GM12878 (cell line): ENCODE results near the gene HERC4. TPM values are rescaled to one million over a fixed set of nuclear protein-coding genes. Genes with fewer than 3 reads are reported as not detected.

ENCODE experiments used
- ATAC-seq: fragments of 200-7000 bp; cut with Tn5 transposase; 3 replicates; pipeline ENCODE4 v1.9.1; 2020; ENCODE audit warnings: mild to moderate bottlenecking, moderate library complexity
- BruUV-seq: library from RNA; stranded (reverse); fragments of 400-500 nt; replicated peaks from 2 replicates; lab custom pipeline; 2021; lab: Mats Ljungman, UMichigan
- CTCF ChIA-PET: fragments of 300-600 bp; sonication (Branson Sonifier 250); formaldehyde crosslinking; extraction: SDS; loops from one replicate; lab custom pipeline; 2021; ENCODE audit warnings: inconsistent platforms; lab: Yijun Ruan, JAX
- POLR2A ChIA-PET: fragments of 350-600 bp; formaldehyde crosslinking; extraction: SDS; loops from one replicate; lab custom pipeline; 2021; ENCODE audit warnings: inconsistent platforms; lab: Charles Lee
- RAD21 ChIA-PET: fragments of 300-600 bp; sonication (Branson Sonifier 250); formaldehyde crosslinking; loops from one replicate; lab custom pipeline; 2023; ENCODE audit warnings: antibody characterized with exemption; ENCODE audit not compliant: unreplicated experiment; lab: Charles Lee
- SMC1A ChIA-PET: fragments of 300-600 bp; sonication (Branson Sonifier 250); formaldehyde crosslinking; loops from one replicate; lab custom pipeline; 2023; ENCODE audit not compliant: unreplicated experiment, uncharacterized antibody; lab: Charles Lee
- DNase-seq: peaks from one replicate; pipeline ENCODE4 v3.0.0-alpha.2; 2011; ENCODE audit warnings: low read depth, low spot score
- FAIRE-seq: peaks from 3 replicates; lab custom pipeline; 2011; peaks lifted over from hg19 to GRCh38; lab: Jason Lieb, UNC
- H2AFZ ChIP-seq: 2 replicates; pipeline ENCODE4 v1.6.0; 2011; ENCODE audit warnings: low read depth, low read length, control low read depth; ENCODE audit not compliant: control insufficient read depth
- H3K27ac ChIP-seq: 2 replicates; pipeline ENCODE4 v1.5.1; 2011; ENCODE audit warnings: control low read depth; ENCODE audit not compliant: control insufficient read depth, insufficient read depth
- H3K27me3 ChIP-seq, 2 experiments: replicated peaks in 1 of 2; 2 replicates each; pipeline versions ENCODE4 v1.6.0 to v1.6.1; 2011; ENCODE audit warnings: low read length in 1 of 2; ENCODE audit not compliant: control insufficient read depth in 2 of 2, insufficient read depth in 2 of 2
- H3K36me3 ChIP-seq, 2 experiments: 2 replicates each; pipeline ENCODE4 v1.5.1; 2011; ENCODE audit warnings: low read length in 1 of 2; ENCODE audit not compliant: control insufficient read depth in 2 of 2, insufficient read depth in 2 of 2
- H3K4me1 ChIP-seq: 2 replicates; pipeline ENCODE4 v1.6.1; 2011; ENCODE audit warnings: mild to moderate bottlenecking, low read length, moderate library complexity, mixed read lengths; ENCODE audit not compliant: control insufficient read depth, insufficient read depth
- H3K4me2 ChIP-seq: 2 replicates; pipeline ENCODE4 v1.6.0; 2011; ENCODE audit warnings: control low read depth; ENCODE audit not compliant: control insufficient read depth, insufficient read depth
- H3K4me3 ChIP-seq: fragments of 200-600 bp; sonication (generic); 2 replicates; pipeline ENCODE4 v1.5.1; 2016
- H3K79me2 ChIP-seq: 2 replicates; pipeline ENCODE4 v1.6.0; 2011; ENCODE audit warnings: low read length; ENCODE audit not compliant: control insufficient read depth, insufficient read depth
- H3K9ac ChIP-seq: 2 replicates; pipeline ENCODE4 v1.8.0; 2011; ENCODE audit warnings: low read length, control low read depth, mixed read lengths; ENCODE audit not compliant: control insufficient read depth, insufficient read depth
- H3K9me3 ChIP-seq: replicated peaks from 3 replicates; pipeline ENCODE4 v1.5.1; 2011; ENCODE audit warnings: mild to moderate bottlenecking, low read length; ENCODE audit not compliant: control insufficient read depth, insufficient read depth
- H4K20me1 ChIP-seq: 2 replicates; pipeline ENCODE4 v1.6.0; 2011; ENCODE audit not compliant: control insufficient read depth, insufficient read depth
- ATF3 ChIP-seq: IDR thresholded peaks from 2 replicates; pipeline ENCODE4 v1.6.1; 2011; ENCODE audit warnings: low read depth, mild to moderate bottlenecking, low read length, moderate library complexity, borderline replicate concordance; ENCODE audit errors: extremely low read depth
- CHD2 ChIP-seq: IDR thresholded peaks from 2 replicates; pipeline ENCODE4 v1.6.1; 2011; ENCODE audit warnings: low read depth, low read length, improper control_type of control experiment, borderline replicate concordance
- CHD4 ChIP-seq: fragments of 200-600 bp; sonication (generic); IDR thresholded peaks from 2 replicates; pipeline ENCODE4 v1.6.1; 2016; ENCODE audit warnings: mild to moderate bottlenecking
- E2F4 ChIP-seq: IDR thresholded peaks from 2 replicates; pipeline ENCODE4 v1.6.1; 2012; ENCODE audit warnings: low read depth, low read length, improper control_type of control experiment
- HDAC2 ChIP-seq: fragments of 200-600 bp; sonication (generic); IDR thresholded peaks from 2 replicates; pipeline ENCODE4 v1.6.1; 2017
- MEF2A ChIP-seq: IDR thresholded peaks from 2 replicates; pipeline ENCODE4 v1.6.1; 2011; ENCODE audit warnings: low read depth, mild to moderate bottlenecking, low read length, moderate library complexity; ENCODE audit not compliant: insufficient read depth
- NFIC ChIP-seq: IDR thresholded peaks from 2 replicates; pipeline ENCODE4 v1.6.1; 2012; ENCODE audit warnings: low read depth, mild to moderate bottlenecking, inconsistent platforms, low read length, moderate library complexity
- NFXL1 ChIP-seq: fragments of 450-650 bp; IDR thresholded peaks from 2 replicates; pipeline ENCODE4 v1.6.1; 2017; ENCODE audit warnings: antibody characterized with exemption, mild to moderate bottlenecking, borderline replicate concordance
- NKRF ChIP-seq: fragments of 450-650 bp; conservative IDR thresholded peaks from 2 replicates; pipeline ENCODE4 v1.6.1; 2017; ENCODE audit warnings: mild to moderate bottlenecking, moderate library complexity
- RFX5 ChIP-seq: IDR thresholded peaks from 2 replicates; pipeline ENCODE4 v1.6.1; 2011; ENCODE audit warnings: low read depth, low read length, improper control_type of control experiment
- RUNX3 ChIP-seq: IDR thresholded peaks from 2 replicates; pipeline ENCODE4 v1.6.1; 2012; ENCODE audit warnings: low read length, inconsistent platforms
- SUPT20H ChIP-seq: IDR thresholded peaks from 2 replicates; pipeline ENCODE4 v1.6.1; 2011; ENCODE audit warnings: low read depth, mild to moderate bottlenecking, low read length, moderate library complexity, borderline replicate concordance; ENCODE audit not compliant: control insufficient read depth
- TARDBP ChIP-seq: IDR thresholded peaks from 2 replicates; pipeline ENCODE4 v1.6.1; 2016; ENCODE audit warnings: borderline replicate concordance
- YY1 ChIP-seq: IDR thresholded peaks from 2 replicates; pipeline ENCODE4 v1.6.1; 2011; ENCODE audit warnings: low read depth, mild to moderate bottlenecking, low read length
- ZBTB4 ChIP-seq: fragments of 450-650 bp; formaldehyde crosslinking; IDR thresholded peaks from 2 replicates; pipeline ENCODE4 v1.4.0; 2022; ENCODE audit warnings: mild to moderate bottlenecking, moderate library complexity
- WGBS: methylation state at CpG from one replicate; pipeline ENCODE4 v1.1.6; 2016; ENCODE audit warnings: low lambda C conversion rate; ENCODE audit not compliant: insufficient replicate concordance, insufficient coverage; ENCODE audit errors: missing lambda C conversion rate; 5-methylcytosine and 5-hydroxymethylcytosine counted together
- in situ Hi-C: fragments of 300-500 bp; cut with MboI; formaldehyde crosslinking; loops from 9 replicates; pipeline ENCODE4 v1.14.3; 2018; ENCODE audit warnings: mixed read lengths
- intact Hi-C: fragments of 100-400 bp; cut with micrococcal nuclease; formaldehyde crosslinking; loops from one replicate; pipeline ENCODE4 v1.14.2; 2022; ENCODE audit not compliant: unreplicated experiment
- polyA plus RNA-seq, 11 experiments: library from polyadenylated mRNA; depleted of rRNA in 4 of 11; unstranded in 6 of 11; stranded (reverse) in 5 of 11; fragments of >200 nt; fragmentation: Nextera tagmentation in 4 of 11; fragmentation: Illumina TruSeq in 1 of 11; extraction: Ambion mirVana in 4 of 11; extraction: Trizol in 1 of 11; gene quantifications; 1 replicate in 1 of 11; 2 replicates in 10 of 11; pipeline versions ENCODE4 v1.2.1 to v1.2.3, GENCODE V29; 2011 to 2016; ENCODE audit warnings: inconsistent platforms in 2 of 11, missing spikeins in 2 of 11, low read depth in 1 of 11
- total RNA-seq, 4 experiments: library from RNA; depleted of rRNA in 3 of 4; stranded (reverse); fragments of >200 nt in 3 of 4; fragmentation: Illumina TruSeq in 1 of 4; extraction: Trizol in 1 of 4; gene quantifications; 2 replicates each; pipeline versions ENCODE4 v1.2.1 to v1.2.3, GENCODE V29; 2013 to 2021

Gene HERC4
- total and polyA plus RNA-seq, 10 of the 15 experiments (the other 5 are each of a cell fraction or from before 2014, with no cell fraction given): 9.7 to 36.8 (median 23.4) TPM

DNA sequence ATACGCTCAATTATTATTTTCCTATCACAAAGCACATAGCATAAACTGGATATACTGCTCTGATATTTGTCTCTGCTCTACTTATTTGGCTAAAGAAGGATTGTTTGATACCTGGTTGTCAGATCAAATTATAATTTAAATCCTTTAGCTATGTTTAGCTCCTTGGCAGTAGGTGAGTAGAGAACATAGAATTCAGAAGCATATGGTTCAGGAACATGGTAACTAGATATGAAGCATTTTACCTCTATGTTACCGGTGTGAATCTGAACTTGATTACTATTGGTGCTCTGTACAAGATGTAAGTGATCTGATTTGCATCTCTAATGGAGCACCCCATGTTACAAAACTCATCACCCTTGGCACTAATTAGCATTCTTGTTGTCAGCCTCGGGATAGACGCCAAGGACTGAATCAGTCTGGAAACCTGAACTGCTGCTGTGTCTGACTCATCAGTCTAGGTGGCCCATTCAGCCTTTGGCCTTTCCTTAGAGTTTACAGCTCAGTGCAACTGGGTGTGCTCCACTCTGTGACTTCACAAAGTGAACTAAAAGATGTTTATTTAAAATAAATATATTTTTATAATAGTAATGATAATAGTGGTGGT, 21.9 kb upstream of the HERC4 start:
- intact Hi-C loops: no loop called here
- ChIA-PET RAD21 (no interaction called here), CTCF (interaction anchor here (1.0 to 1.3 kb wide), 2 partner anchors 13 to 111 kb away, joined by 4 to 5 read pairs; no protein-coding TSS in a partner anchor), SMC1A (interaction anchor here (1.4 kb wide), 1 partner anchor 39 kb away, joined by 4 read pairs; no protein-coding TSS in a partner anchor)
- H3K79me2 ChIP-seq: no peaks in the 10 kb centered on the region
- H3K9me3 ChIP-seq: no peaks in the 10 kb centered on the region
- no peaks in the 10 kb centered on the region for H3K4me1 ChIP-seq
- H3K4me2 ChIP-seq: no peak overlapping the region
- in situ Hi-C loops: no loop called here
- no peak overlapping the region for H3K4me3 ChIP-seq
- 51% methylated on average over 4 of the region's 4 CpGs for WGBS
- no TSS peak for BruUV-seq
- H2AFZ ChIP-seq: no peak overlapping the region
- DNase-seq (no peak), ATAC-seq (no peak)
- no peak overlapping the region for H3K27ac ChIP-seq
- H3K27me3 ChIP-seq: no peaks in the 10 kb centered on the region
- H4K20me1 ChIP-seq: no peaks in the 10 kb centered on the region
- H3K9ac ChIP-seq: no peak overlapping the region
- no peaks in the 10 kb centered on the region for H3K36me3 ChIP-seq
- TF ChIP-seq CHD2: no peak
- TF ChIP-seq ZBTB4 (CRISPR knock-in tag): no peak
- TF ChIP-seq MEF2A: no peak
- no peak for TF ChIP-seq NFXL1
- no peak for TF ChIP-seq TARDBP
- no peak for TF ChIP-seq SUPT20H
- no peak for TF ChIP-seq RUNX3
- TF ChIP-seq HDAC2: no peak
- TF ChIP-seq ATF3: no peak
- TF ChIP-seq YY1: no peak
- no peak for TF ChIP-seq CHD4
- no peak for TF ChIP-seq RFX5
- no peak for TF ChIP-seq NFIC
- TF ChIP-seq NKRF: no peak
- no peak for TF ChIP-seq E2F4
- TF ChIP-seq, all 136 proteins: peak for 0
- FAIRE-seq: no peak
- POLR2A ChIA-PET: interaction anchor here (0.6 kb wide), 1 partner anchor 51 kb away, joined by 4 read pairs; no protein-coding TSS in a partner anchor
